HG02642 (cell line): Measurements from ENCODE around the gene MAGI1.

Experiments used
- ATAC-seq: cut with Tn5 transposase; IDR thresholded peaks from one replicate; pipeline ENCODE4 v1.9.1; 2021; ENCODE audit warnings: mild to moderate bottlenecking; ENCODE audit not compliant: unreplicated experiment, poor library complexity

The MAGI1 gene

GRCh38 chr3:65778968-65779367 is 259.8 kb downstream of the MAGI1 start:
- ATAC-seq: no peak

GRCh38 chr3:65777050-65777449 is 261.7 kb downstream of the MAGI1 start:
- ATAC-seq: no peak

- no peak for ATAC-seq
Observed at GRCh38 chr3:65776494-65776893, 262.2 kb downstream of the MAGI1 start.

- no peak for ATAC-seq
Observed at GRCh38 chr3:65776081-65776480, 262.6 kb downstream of the MAGI1 start.

GRCh38 chr3:65772758-65773157 is 266.0 kb downstream of the MAGI1 start:
- no peak for ATAC-seq

GRCh38 chr3:65767551-65767950 is 271.2 kb downstream of the MAGI1 start:
- ATAC-seq: no peak

GRCh38 chr3:65762235-65762580 is 276.5 kb downstream of the MAGI1 start:
- no peak for ATAC-seq

- ATAC-seq: no peak
Observed at GRCh38 chr3:65761446-65762234, 277.1 kb downstream of the MAGI1 start.

GRCh38 chr3:65758876-65759598 is 279.7 kb downstream of the MAGI1 start:
- ATAC-seq: no peak

GRCh38 chr3:65758438-65758837 is 280.3 kb downstream of the MAGI1 start:
- no peak for ATAC-seq

- no peak for ATAC-seq
Observed at GRCh38 chr3:65752636-65753035, 286.1 kb downstream of the MAGI1 start.

- no peak for ATAC-seq
Observed at GRCh38 chr3:65751123-65751700, 287.5 kb downstream of the MAGI1 start.

GRCh38 chr3:65749066-65749465 is 289.7 kb downstream of the MAGI1 start:
- ATAC-seq: no peak

- ATAC-seq: no peak
Observed at GRCh38 chr3:65748326-65748725, 290.4 kb downstream of the MAGI1 start.

GRCh38 chr3:65746848-65747247 is 291.9 kb downstream of the MAGI1 start:
- ATAC-seq: no peak

GRCh38 chr3:65745306-65745705 is 293.4 kb downstream of the MAGI1 start:
- no peak for ATAC-seq

GRCh38 chr3:65742914-65743313 is 295.8 kb downstream of the MAGI1 start:
- no peak for ATAC-seq

- no peak for ATAC-seq
Observed at GRCh38 chr3:65741540-65741939, 297.2 kb downstream of the MAGI1 start.

GRCh38 chr3:65739901-65740541 is 298.7 kb downstream of the MAGI1 start:
- no peak for ATAC-seq

GRCh38 chr3:65734792-65735191 is 303.9 kb downstream of the MAGI1 start:
- no peak for ATAC-seq

GRCh38 chr3:65734382-65734781 is 304.3 kb downstream of the MAGI1 start:
- ATAC-seq: no peak
